Panc1 (cell line): ENCODE measurements around the gene RAB6B. TPM values are rescaled to one million over a fixed set of nuclear protein-coding genes. Genes with fewer than 3 reads are reported as not detected.

Experiments
- ATAC-seq: fragments of 200-7000 bp; cut with Tn5 transposase; 2 replicates; pipeline ENCODE4 v1.9.1; 2020; ENCODE audit warnings: mild to moderate bottlenecking, moderate library complexity
- BruUV-seq: library from RNA; stranded (reverse); fragments of 400-500 nt; replicated peaks from 2 replicates; lab custom pipeline; 2021; lab: Mats Ljungman, UMichigan
- CTCF ChIA-PET: fragments of 300-600 bp; sonication (Branson Sonifier 250); formaldehyde crosslinking; loops from one replicate; lab custom pipeline; 2022; ENCODE audit warnings: antibody characterized with exemption; lab: Charles Lee
- POLR2A ChIA-PET: fragments of 300-600 bp; sonication (Branson Sonifier 250); formaldehyde crosslinking; loops from one replicate; lab custom pipeline; 2022; ENCODE audit warnings: antibody characterized with exemption; lab: Charles Lee
- DNase-seq: peaks from one replicate; pipeline ENCODE4 v3.0.0-alpha.2; 2010; ENCODE audit warnings: low read depth, low spot score
- H3K27ac ChIP-seq: 2 replicates; pipeline ENCODE4 v1.5.1; 2011; ENCODE audit warnings: mild to moderate bottlenecking, low read length, inconsistent platforms
- H3K27me3 ChIP-seq: fragments of 200-500 bp; sonication (Bioruptor generic); 2 replicates; pipeline ENCODE4 v1.6.0; 2014; ENCODE audit warnings: low read length, inconsistent platforms; ENCODE audit not compliant: control insufficient read depth, insufficient read depth
- H3K36me3 ChIP-seq: fragments of 200-500 bp; sonication (Bioruptor generic); 2 replicates; pipeline ENCODE4 v1.5.1; 2014; ENCODE audit warnings: inconsistent platforms, mild to moderate bottlenecking, low read length, moderate library complexity; ENCODE audit not compliant: control insufficient read depth, insufficient read depth
- H3K4me1 ChIP-seq: 2 replicates; pipeline ENCODE4 v1.5.1; 2011; ENCODE audit warnings: inconsistent platforms, mild to moderate bottlenecking, low read length, moderate library complexity; ENCODE audit not compliant: control insufficient read depth, insufficient read depth
- H3K4me3 ChIP-seq, 2 experiments: 2 replicates each; pipeline ENCODE4 v1.5.1; 2011 to 2012; ENCODE audit warnings: low read depth in 2 of 2, low read length in 2 of 2, mild to moderate bottlenecking in 2 of 2, inconsistent platforms in 1 of 2, moderate library complexity in 1 of 2
- H3K9me3 ChIP-seq: fragments of 200-500 bp; sonication (Bioruptor generic); 2 replicates; pipeline ENCODE4 v1.5.1; 2014; ENCODE audit warnings: low read depth, mild to moderate bottlenecking, inconsistent platforms, low read length, moderate library complexity; ENCODE audit not compliant: control insufficient read depth, insufficient read depth
- CTCF ChIP-seq: fragments of 450-650 bp; IDR thresholded peaks from 2 replicates; pipeline ENCODE4 v1.5.1; 2017; ENCODE audit warnings: mild to moderate bottlenecking
- POLR2AphosphoS5 ChIP-seq: IDR thresholded peaks from 2 replicates; pipeline ENCODE4 v1.6.1; 2012; ENCODE audit warnings: mild to moderate bottlenecking, low read depth, low read length, moderate library complexity
- SIN3A ChIP-seq: IDR thresholded peaks from 2 replicates; pipeline ENCODE4 v1.6.1; 2012; ENCODE audit warnings: low read depth, mild to moderate bottlenecking, low read length, moderate library complexity, borderline replicate concordance; ENCODE audit not compliant: insufficient read depth
- TCF7L2 ChIP-seq: IDR thresholded peaks from 2 replicates; pipeline ENCODE4 v1.6.1; 2011; ENCODE audit warnings: mild to moderate bottlenecking, low read depth, low read length, inconsistent platforms
- in situ Hi-C: cut with HindIII; loops from 2 replicates; pipeline ENCODE4 v1.10.0; 2016; ENCODE audit warnings: low sequenced_read_pairs, low pct_unique_long_range_greater_than_20kb
- intact Hi-C: fragments of 100-400 bp; cut with micrococcal nuclease; formaldehyde crosslinking; loops from one replicate; pipeline ENCODE4 v1.10.0; 2022; ENCODE audit not compliant: unreplicated experiment
- total RNA-seq: library from RNA; stranded (reverse); gene quantifications from one replicate; pipeline ENCODE4 v1.2.1, GENCODE V29; 2021; ENCODE audit not compliant: unreplicated experiment
- TF ChIP-seq, protein P1 (sequence below), 2 experiments: IDR thresholded peaks; 2 replicates each; pipeline ENCODE4 v1.6.1; 2011 to 2012; ENCODE audit warnings: low read depth in 2 of 2, control low read depth in 1 of 2, low read length in 1 of 2, mild to moderate bottlenecking in 1 of 2, moderate library complexity in 1 of 2; ENCODE audit not compliant: insufficient read depth in 1 of 2

The RAB6B gene
- total RNA-seq, 1 experiment from 2014 or later, result 49.2 TPM

DNA sequence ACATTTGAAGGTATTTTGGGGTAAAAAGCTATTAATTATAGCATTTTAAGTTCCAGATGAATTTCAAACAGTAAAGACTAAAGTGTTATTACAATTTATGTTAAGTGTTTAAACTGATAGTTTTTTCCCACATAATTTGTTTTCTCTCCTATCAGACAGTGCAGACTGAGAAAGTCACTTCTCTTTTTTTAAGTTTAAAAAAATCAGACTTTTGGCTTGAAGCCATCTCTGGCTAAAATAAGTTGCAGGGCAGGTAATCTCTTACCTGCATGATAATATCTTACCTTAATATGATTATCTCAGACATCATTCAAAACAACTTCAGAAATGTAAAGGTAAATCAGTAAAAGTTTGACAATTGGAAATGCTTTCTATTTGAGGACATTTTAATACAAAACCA is 21.5 kb upstream of the RAB6B start:
- ATAC-seq (no peak), DNase-seq (no peak)
- Histone ChIP-seq H3K9me3 (peaks cover 5% of the 10 kb centered on the region; the same call in 1 of the 2 replicates), H3K4me3 (no peak overlapping the region), H3K27ac (no peak overlapping the region), H3K36me3 (no peaks in the 10 kb centered on the region), H3K4me1 (no peaks in the 10 kb centered on the region), H3K27me3 (peaks cover 3% of the 10 kb centered on the region; the same call in 1 of the 2 replicates)
- TF ChIP-seq SIN3A (no peak), TCF7L2 (no peak), POLR2AphosphoS5 (no peak), CTCF (no peak)
- TF ChIP-seq, protein P1, sequence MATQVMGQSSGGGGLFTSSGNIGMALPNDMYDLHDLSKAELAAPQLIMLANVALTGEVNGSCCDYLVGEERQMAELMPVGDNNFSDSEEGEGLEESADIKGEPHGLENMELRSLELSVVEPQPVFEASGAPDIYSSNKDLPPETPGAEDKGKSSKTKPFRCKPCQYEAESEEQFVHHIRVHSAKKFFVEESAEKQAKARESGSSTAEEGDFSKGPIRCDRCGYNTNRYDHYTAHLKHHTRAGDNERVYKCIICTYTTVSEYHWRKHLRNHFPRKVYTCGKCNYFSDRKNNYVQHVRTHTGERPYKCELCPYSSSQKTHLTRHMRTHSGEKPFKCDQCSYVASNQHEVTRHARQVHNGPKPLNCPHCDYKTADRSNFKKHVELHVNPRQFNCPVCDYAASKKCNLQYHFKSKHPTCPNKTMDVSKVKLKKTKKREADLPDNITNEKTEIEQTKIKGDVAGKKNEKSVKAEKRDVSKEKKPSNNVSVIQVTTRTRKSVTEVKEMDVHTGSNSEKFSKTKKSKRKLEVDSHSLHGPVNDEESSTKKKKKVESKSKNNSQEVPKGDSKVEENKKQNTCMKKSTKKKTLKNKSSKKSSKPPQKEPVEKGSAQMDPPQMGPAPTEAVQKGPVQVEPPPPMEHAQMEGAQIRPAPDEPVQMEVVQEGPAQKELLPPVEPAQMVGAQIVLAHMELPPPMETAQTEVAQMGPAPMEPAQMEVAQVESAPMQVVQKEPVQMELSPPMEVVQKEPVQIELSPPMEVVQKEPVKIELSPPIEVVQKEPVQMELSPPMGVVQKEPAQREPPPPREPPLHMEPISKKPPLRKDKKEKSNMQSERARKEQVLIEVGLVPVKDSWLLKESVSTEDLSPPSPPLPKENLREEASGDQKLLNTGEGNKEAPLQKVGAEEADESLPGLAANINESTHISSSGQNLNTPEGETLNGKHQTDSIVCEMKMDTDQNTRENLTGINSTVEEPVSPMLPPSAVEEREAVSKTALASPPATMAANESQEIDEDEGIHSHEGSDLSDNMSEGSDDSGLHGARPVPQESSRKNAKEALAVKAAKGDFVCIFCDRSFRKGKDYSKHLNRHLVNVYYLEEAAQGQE (IDR thresholded peaks at IDR 0.05; ENCODE audit: insufficient read depth in 1 of 2, low read depth in 2 of 2, low read length in 1 of 2), result no peak
- POLR2A ChIA-PET, result no interaction called here
- no TSS peak for BruUV-seq
- CTCF ChIA-PET, result no interaction called here
- intact Hi-C loops (no loop called here), in situ Hi-C loops (no loop called here)

DNA sequence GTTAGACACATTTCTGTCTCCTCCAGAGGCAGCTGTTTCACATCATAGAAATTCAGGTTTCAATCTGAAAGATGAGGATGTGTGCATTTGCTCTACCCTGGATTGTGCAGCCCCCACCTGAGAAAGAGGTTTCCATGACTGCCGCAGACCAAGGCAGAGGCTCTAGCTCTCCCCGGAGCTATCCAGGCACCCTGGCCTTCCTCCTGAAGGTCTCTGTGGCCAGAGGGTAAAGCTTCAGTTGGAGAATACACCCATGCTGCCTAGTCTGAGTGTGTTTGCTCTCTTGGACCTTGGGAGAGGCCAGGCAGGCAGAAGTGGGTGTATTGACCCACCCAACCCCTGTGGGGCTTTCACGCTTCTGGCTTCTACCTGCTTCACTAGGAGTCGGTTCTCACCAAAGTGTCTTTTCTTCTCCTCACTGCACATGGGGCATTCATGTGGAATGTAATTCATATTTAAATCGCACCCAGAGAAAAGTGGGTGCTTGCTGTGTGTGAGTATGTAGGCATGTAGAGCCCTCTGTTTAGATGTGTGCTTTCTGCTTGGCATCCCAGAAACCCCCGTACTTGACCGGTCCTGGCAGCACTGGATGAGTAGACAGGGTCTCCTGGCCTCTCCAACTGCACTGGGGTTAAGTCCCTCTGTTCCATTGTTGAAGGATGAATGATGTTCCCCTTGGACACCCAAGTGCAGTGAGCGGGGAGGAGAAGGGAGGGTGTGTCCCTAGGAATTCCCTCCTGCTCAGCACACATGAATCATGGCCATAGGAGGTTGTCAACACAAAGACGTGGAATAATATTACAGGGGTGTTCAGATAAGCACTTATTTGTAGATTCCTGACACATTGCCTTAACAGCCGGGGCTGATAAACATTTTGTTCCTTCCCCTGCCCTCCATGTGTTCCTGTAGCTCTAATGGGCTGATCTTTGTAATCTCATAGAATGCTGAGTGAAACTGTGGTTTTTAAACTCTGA is 20.3 kb upstream of the RAB6B start:
- POLR2A ChIA-PET, result interaction anchor here (0.6 kb wide), 1 partner anchor 300 kb away, joined by 3 read pairs; no protein-coding TSS in a partner anchor
- BruUV-seq, result no TSS peak
- TF ChIP-seq, protein P1 (IDR thresholded peaks at IDR 0.05; ENCODE audit: insufficient read depth in 1 of 2, low read depth in 2 of 2, low read length in 1 of 2), result no peak
- TF ChIP-seq POLR2AphosphoS5 (no peak), CTCF (no peak), TCF7L2 (no peak), SIN3A (no peak)
- Histone ChIP-seq H3K27me3 (peaks cover 3% of the 10 kb centered on the region; the same call in 1 of the 2 replicates), H3K4me1 (no peaks in the 10 kb centered on the region), H3K9me3 (peaks cover 5% of the 10 kb centered on the region; the same call in 1 of the 2 replicates), H3K4me3 (no peak overlapping the region), H3K27ac (no peak overlapping the region), H3K36me3 (no peaks in the 10 kb centered on the region)
- DNase-seq (no peak), ATAC-seq (peak; percentile 45; the same call in 1 of the 2 replicates)
- intact Hi-C loops (no loop called here), in situ Hi-C loops (no loop called here)
- CTCF ChIA-PET, result interaction anchor here (0.7 kb wide), 1 partner anchor 10 kb away, joined by 3 read pairs; no protein-coding TSS in a partner anchor
